ENCODE data around the gene TM9SF1. TPM values are rescaled to one million over a fixed set of nuclear protein-coding genes. Genes with fewer than 3 reads are reported as not detected.
A peak's percentile ranks its signal among the peaks of the same experiment; 100 is the strongest.

TM9SF1 gene
- total and polyA plus RNA-seq, 2 experiments from 2014 or later = 12.6 to 27.5 TPM

GRCh38 chr14:24149302-24149969, 45.8 kb downstream of the TM9SF1 start (continued):
- TF ChIP-seq JUNB (IDR thresholded peaks at IDR 0.05; ENCODE audit: unreplicated experiment) = no peak
- no peak for TF ChIP-seq CREB1 (CRISPR knock-in tag; IDR thresholded peaks at IDR 0.05; ENCODE audit: low read depth)
- no peak for TF ChIP-seq ZNF114 (CRISPR knock-in tag; IDR thresholded peaks at IDR 0.05)
- no peak for TF ChIP-seq POLR2AphosphoS5 (IDR thresholded peaks at IDR 0.05; ENCODE audit: low read depth)
- TF ChIP-seq EZH2phosphoT487 (IDR thresholded peaks at IDR 0.05; ENCODE audit: unreplicated experiment) = no peak

- peak overlapping the region; percentile 82 for H3K27ac Mint-ChIP-seq
- Histone ChIP-seq H3F3A (replicated peaks; ENCODE audit: low read depth) (0 out of 2 replicates have a peak, but pooled peaks cover 4% of the 10 kb centered on the region), H4K20me1 (replicated peaks; ENCODE audit: insufficient read depth) (peaks cover 7% of the 10 kb centered on the region; the same call in 1 of the 2 replicates), H3K9me2 (ENCODE audit: insufficient read depth) (no peaks in the 10 kb centered on the region), H3K4me1 (ENCODE audit: insufficient read depth) (peaks cover 12% of the 10 kb centered on the region), H3K36me3 (ENCODE audit: insufficient read depth) (peaks cover 31% of the 10 kb centered on the region), H3K27me3 (ENCODE audit: insufficient read depth) (no peaks in the 10 kb centered on the region), H2AFZ (no peak overlapping the region), H3K4me3 (peak overlapping the region; percentile 70), H3K27ac (ENCODE audit: low read depth) (no peak overlapping the region), H3K79me2 (replicated peaks; ENCODE audit: insufficient read depth) (peaks cover 38% of the 10 kb centered on the region), H3K4me2 (peak overlapping the region; percentile 99)
- DNase-seq (ENCODE audit: low spot score) (no peak), ATAC-seq (no peak)
- peaks cover 21% of the 10 kb centered on the region for H3K4me1 Mint-ChIP-seq
- no peaks in the 10 kb centered on the region; the same call in 2 of the 3 replicates for H3K9me3 Mint-ChIP-seq
- H3K27me3 Mint-ChIP-seq (ENCODE audit: insufficient read depth, low read depth, poor library complexity) = peaks cover 11% of the 10 kb centered on the region
- H3K4me3 Mint-ChIP-seq = peak overlapping the region; percentile 99
- peaks cover 68% of the 10 kb centered on the region for H3K36me3 Mint-ChIP-seq (ENCODE audit: low read depth)
- no peak for TF ChIP-seq ZNF114 (CRISPR knock-in tag; IDR thresholded peaks at IDR 0.05)
- no peak for TF ChIP-seq CREB1 (CRISPR knock-in tag; IDR thresholded peaks at IDR 0.05; ENCODE audit: low read depth)
- no peak for TF ChIP-seq NANOG (IDR thresholded peaks at IDR 0.05; ENCODE audit: borderline replicate concordance)
- TF ChIP-seq CTCF (conservative IDR thresholded peaks at IDR 0.05; ENCODE audit: low read depth in 2 of 2) = no peak
- no peak for TF ChIP-seq ZNF331 (CRISPR knock-in tag; IDR thresholded peaks at IDR 0.05; ENCODE audit: low read depth)
- no peak for TF ChIP-seq REST (IDR thresholded peaks at IDR 0.05; ENCODE audit: unreplicated experiment)
- no peak for TF ChIP-seq EZH2phosphoT487 (IDR thresholded peaks at IDR 0.05; ENCODE audit: unreplicated experiment)
- no peak for TF ChIP-seq POLR2AphosphoS5 (IDR thresholded peaks at IDR 0.05; ENCODE audit: low read depth)
- TF ChIP-seq ZNF462 (CRISPR knock-in tag; IDR thresholded peaks at IDR 0.05) = no peak
- no peak for TF ChIP-seq JUNB (IDR thresholded peaks at IDR 0.05; ENCODE audit: unreplicated experiment)
Measured at GRCh38 chr14:24147761-24148428, 47.3 kb downstream of the TM9SF1 start.

Data from GM23338 (cell line).